ENCODE data around the gene ARFGAP2. TPM values are rescaled to one million over a fixed set of nuclear protein-coding genes. Genes with fewer than 3 reads are reported as not detected.

The ARFGAP2 gene
- total and polyA plus RNA-seq, 9 of the 15 experiments (the other 6 are each of a cell fraction or from before 2014, with no cell fraction given) = 29.1 to 140 (median 90.1) TPM

GRCh38 chr11:47183031-47183856, 6.6 kb upstream of the ARFGAP2 start:
- ATAC-seq (no peak), FAIRE-seq (no peak), DNase-seq (ENCODE audit: extremely low read depth in 1 of 4, low spot score in 3 of 4) (no peak)
- ChIA-PET POLR2A (interaction anchor here (0.6 to 2.0 kb wide), 5 partner anchors 11 to 307 kb away, joined by 3 to 7 read pairs (median 3); partner anchors contain the start of gene PSMC3), CTCF (ENCODE audit: low intra/inter-chr PET ratio) (no interaction called here)
- Histone ChIP-seq H3K9me1 (ENCODE audit: control insufficient read depth, insufficient read depth, low read length) (no peaks in the 10 kb centered on the region), H4K20me1 (replicated peaks; ENCODE audit: control insufficient read depth, insufficient read depth, low read length) (no peaks in the 10 kb centered on the region), H3K4me3 (no peak overlapping the region), H3K9ac (ENCODE audit: insufficient read depth in 1 of 2, low read depth in 2 of 2, low read length in 2 of 2) (no peak overlapping the region; a peak in 2 of 4 replicates), H3K27ac (ENCODE audit: extremely low read depth, low read depth, low read length) (no peak overlapping the region), H3K36me3 (ENCODE audit: control insufficient read depth, insufficient read depth, low read length) (peaks cover 8% of the 10 kb centered on the region; the same call in 2 of the 3 replicates), H3K27me3 (ENCODE audit: control insufficient read depth in 2 of 2, insufficient read depth in 2 of 2, low read length in 2 of 2) (peaks cover 2 to 7% of the 10 kb centered on the region in 2 experiments; a peak in 2 of 5 replicates), H3K9me3 (replicated peaks; ENCODE audit: control insufficient read depth, insufficient read depth, low read depth, low read length) (no peaks in the 10 kb centered on the region), H3K4me1 (replicated peaks in 1 of 2; ENCODE audit: control insufficient read depth in 2 of 2, insufficient read depth in 2 of 2, low read length in 2 of 2) (peaks cover 7 to 47% of the 10 kb centered on the region in 2 experiments), H3K79me2 (ENCODE audit: control insufficient read depth, insufficient read depth, low read length) (no peaks in the 10 kb centered on the region), H2AFZ (ENCODE audit: low read depth, low read length) (no peak overlapping the region), H3K4me2 (ENCODE audit: insufficient read depth, low read length) (no peak overlapping the region)
- in situ Hi-C loops (cut with MboI) (no loop called here), intact Hi-C loops (cut with micrococcal nuclease) (no loop called here)
- 83% methylated on average over 21 of the region's 25 CpGs for WGBS (ENCODE audit: insufficient coverage, low coverage, missing lambda C conversion rate)
- 0 out of 2 replicates have a peak, but pooled peaks have one; percentile 19 for TF ChIP-seq RBFOX2 (IDR thresholded peaks at IDR 0.05; ENCODE audit: low read depth, low read length)
- no peak for TF ChIP-seq THAP12 (CRISPR knock-in tag; IDR thresholded peaks at IDR 0.05)
- BruUV-seq (replicated peaks) = no TSS peak
